Loucy (cell line): ENCODE measurements around the gene SLX4IP.

Experiments used
- EZH2phosphoT487 ChIP-seq: fragments of 200-600 bp; IDR thresholded peaks from 2 replicates; pipeline ENCODE4 v1.6.1; 2018; ENCODE audit warnings: antibody characterized with exemption, mild to moderate bottlenecking, moderate library complexity, borderline replicate concordance
- TF ChIP-seq, protein P1 (sequence below): fragments of 200-600 bp; sonication (generic); conservative IDR thresholded peaks from 2 replicates; pipeline ENCODE4 v1.5.1; 2014; ENCODE audit warnings: mild to moderate bottlenecking, antibody characterized with exemption, low read length

DNA sequence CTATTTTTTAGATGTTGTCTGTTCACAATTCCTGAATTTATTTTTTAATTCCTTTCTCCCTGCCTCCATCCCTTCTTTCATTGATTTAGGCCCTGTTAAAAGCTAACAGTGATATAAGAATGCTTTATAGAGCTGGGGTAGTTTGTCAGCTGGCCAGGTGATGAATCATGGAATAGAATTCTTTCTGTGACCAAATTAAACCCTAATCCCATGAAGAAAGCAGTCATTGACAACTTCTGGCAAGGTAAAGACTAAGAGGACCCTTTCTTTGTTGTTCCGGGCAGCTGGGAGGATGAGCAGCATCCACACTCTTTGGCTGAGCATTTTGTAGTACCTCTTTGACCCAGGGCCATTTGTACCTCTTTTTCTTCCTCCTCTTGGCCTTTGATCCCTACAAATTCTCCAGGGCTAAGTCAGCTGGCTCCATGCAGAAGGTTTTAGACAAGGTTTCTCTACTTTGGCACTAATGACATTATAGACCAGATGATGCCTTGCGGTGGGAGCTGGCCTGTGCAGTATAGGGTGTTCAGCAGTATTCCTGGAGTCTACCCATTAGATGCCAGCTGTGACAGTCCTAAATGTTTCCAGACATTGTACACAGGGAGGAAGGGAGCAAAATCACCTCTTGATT lies 102.9 kb downstream of the SLX4IP start:
- TF ChIP-seq, protein P1, sequence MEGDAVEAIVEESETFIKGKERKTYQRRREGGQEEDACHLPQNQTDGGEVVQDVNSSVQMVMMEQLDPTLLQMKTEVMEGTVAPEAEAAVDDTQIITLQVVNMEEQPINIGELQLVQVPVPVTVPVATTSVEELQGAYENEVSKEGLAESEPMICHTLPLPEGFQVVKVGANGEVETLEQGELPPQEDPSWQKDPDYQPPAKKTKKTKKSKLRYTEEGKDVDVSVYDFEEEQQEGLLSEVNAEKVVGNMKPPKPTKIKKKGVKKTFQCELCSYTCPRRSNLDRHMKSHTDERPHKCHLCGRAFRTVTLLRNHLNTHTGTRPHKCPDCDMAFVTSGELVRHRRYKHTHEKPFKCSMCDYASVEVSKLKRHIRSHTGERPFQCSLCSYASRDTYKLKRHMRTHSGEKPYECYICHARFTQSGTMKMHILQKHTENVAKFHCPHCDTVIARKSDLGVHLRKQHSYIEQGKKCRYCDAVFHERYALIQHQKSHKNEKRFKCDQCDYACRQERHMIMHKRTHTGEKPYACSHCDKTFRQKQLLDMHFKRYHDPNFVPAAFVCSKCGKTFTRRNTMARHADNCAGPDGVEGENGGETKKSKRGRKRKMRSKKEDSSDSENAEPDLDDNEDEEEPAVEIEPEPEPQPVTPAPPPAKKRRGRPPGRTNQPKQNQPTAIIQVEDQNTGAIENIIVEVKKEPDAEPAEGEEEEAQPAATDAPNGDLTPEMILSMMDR, result no peak
- no peak for TF ChIP-seq EZH2phosphoT487
